LNCAP (cell line): ENCODE data around the gene DLGAP5.

Experiments used
- CTCF ChIP-seq: fragments of 450-650 bp; IDR thresholded peaks from 2 replicates; pipeline ENCODE4 v1.5.1; 2017; ENCODE audit warnings: mild to moderate bottlenecking

The DLGAP5 gene

GRCh38 chr14:55180434-55180833 is 11.0 kb downstream of the DLGAP5 start:
- TF ChIP-seq CTCF, result no peak

GRCh38 chr14:55180006-55180405 is 11.4 kb downstream of the DLGAP5 start:
- no peak for TF ChIP-seq CTCF

- TF ChIP-seq CTCF, result no peak
These were observed 20.9 kb downstream of the DLGAP5 start for GRCh38 chr14:55170526-55170925.

GRCh38 chr14:55160989-55161388 is 30.4 kb downstream of the DLGAP5 start:
- TF ChIP-seq CTCF, result peak; percentile 72

- no peak for TF ChIP-seq CTCF
These were observed 33.0 kb downstream of the DLGAP5 start for GRCh38 chr14:55158412-55158811.

- no peak for TF ChIP-seq CTCF
These were observed 34.3 kb downstream of the DLGAP5 start for GRCh38 chr14:55157080-55157479.

- TF ChIP-seq CTCF, result no peak
These were observed 37.4 kb downstream of the DLGAP5 start for GRCh38 chr14:55153951-55154350.

- TF ChIP-seq CTCF, result no peak
These were observed 39.2 kb downstream of the DLGAP5 start for GRCh38 chr14:55152052-55152753.
